ENCODE results near the gene ITM2B.

GRCh38 chr13:48220981-48221685, 11.9 kb upstream of the ITM2B start:
- TF ChIP-seq ZBTB7A (IDR thresholded peaks at IDR 0.05; ENCODE audit: low read depth) (no peak), REST (IDR thresholded peaks at IDR 0.05; ENCODE audit: low read depth) (no peak), EGR1 (IDR thresholded peaks at IDR 0.05) (no peak), TCF12 (IDR thresholded peaks at IDR 0.05; ENCODE audit: low read depth) (no peak)
